ENCODE results near the gene HYAL2. TPM values are rescaled to one million over a fixed set of nuclear protein-coding genes. Genes with fewer than 3 reads are reported as not detected.

Gene HYAL2
- total and polyA plus RNA-seq, 9 of the 15 experiments (the other 6 are each of a cell fraction or from before 2014, with no cell fraction given) = 0.36 to 22.7 (median 11.4) TPM; not detected in 1

DNA sequence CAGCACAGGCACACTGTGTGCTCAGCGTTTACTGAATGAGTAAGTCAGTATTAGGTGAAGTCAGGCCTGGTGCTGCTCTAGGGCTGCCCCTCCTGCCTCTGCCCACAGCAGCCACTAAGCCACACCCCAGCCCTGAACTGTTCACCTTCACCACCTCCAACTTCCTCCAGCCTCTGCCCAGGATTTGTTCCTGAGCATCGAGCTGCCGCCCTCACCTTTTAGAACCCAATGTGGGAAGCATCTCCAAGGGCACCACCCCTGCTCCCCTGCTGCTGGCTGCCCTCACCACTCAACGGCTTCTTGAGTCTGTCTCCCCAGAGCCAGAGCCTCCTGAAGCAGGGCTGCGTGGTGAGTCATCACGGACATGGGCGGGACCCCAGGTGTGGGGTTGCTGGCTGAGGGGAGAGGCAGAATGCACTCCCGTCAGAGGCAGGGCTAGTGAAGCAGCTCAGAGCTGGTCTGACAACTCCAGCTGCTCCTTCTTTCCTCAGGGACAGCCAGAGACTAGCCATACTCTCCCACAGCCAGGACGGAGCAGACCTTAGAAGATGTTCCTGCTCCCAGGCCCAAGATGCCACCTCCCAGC lies 5.8 kb downstream of the HYAL2 start (continued):
- TF ChIP-seq, protein P1, sequence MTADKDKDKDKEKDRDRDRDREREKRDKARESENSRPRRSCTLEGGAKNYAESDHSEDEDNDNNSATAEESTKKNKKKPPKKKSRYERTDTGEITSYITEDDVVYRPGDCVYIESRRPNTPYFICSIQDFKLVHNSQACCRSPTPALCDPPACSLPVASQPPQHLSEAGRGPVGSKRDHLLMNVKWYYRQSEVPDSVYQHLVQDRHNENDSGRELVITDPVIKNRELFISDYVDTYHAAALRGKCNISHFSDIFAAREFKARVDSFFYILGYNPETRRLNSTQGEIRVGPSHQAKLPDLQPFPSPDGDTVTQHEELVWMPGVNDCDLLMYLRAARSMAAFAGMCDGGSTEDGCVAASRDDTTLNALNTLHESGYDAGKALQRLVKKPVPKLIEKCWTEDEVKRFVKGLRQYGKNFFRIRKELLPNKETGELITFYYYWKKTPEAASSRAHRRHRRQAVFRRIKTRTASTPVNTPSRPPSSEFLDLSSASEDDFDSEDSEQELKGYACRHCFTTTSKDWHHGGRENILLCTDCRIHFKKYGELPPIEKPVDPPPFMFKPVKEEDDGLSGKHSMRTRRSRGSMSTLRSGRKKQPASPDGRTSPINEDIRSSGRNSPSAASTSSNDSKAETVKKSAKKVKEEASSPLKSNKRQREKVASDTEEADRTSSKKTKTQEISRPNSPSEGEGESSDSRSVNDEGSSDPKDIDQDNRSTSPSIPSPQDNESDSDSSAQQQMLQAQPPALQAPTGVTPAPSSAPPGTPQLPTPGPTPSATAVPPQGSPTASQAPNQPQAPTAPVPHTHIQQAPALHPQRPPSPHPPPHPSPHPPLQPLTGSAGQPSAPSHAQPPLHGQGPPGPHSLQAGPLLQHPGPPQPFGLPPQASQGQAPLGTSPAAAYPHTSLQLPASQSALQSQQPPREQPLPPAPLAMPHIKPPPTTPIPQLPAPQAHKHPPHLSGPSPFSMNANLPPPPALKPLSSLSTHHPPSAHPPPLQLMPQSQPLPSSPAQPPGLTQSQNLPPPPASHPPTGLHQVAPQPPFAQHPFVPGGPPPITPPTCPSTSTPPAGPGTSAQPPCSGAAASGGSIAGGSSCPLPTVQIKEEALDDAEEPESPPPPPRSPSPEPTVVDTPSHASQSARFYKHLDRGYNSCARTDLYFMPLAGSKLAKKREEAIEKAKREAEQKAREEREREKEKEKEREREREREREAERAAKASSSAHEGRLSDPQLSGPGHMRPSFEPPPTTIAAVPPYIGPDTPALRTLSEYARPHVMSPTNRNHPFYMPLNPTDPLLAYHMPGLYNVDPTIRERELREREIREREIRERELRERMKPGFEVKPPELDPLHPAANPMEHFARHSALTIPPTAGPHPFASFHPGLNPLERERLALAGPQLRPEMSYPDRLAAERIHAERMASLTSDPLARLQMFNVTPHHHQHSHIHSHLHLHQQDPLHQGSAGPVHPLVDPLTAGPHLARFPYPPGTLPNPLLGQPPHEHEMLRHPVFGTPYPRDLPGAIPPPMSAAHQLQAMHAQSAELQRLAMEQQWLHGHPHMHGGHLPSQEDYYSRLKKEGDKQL (CRISPR knock-in tag; IDR thresholded peaks at IDR 0.05; ENCODE audit: borderline replicate concordance) = no peak
- TF ChIP-seq, protein P2, sequence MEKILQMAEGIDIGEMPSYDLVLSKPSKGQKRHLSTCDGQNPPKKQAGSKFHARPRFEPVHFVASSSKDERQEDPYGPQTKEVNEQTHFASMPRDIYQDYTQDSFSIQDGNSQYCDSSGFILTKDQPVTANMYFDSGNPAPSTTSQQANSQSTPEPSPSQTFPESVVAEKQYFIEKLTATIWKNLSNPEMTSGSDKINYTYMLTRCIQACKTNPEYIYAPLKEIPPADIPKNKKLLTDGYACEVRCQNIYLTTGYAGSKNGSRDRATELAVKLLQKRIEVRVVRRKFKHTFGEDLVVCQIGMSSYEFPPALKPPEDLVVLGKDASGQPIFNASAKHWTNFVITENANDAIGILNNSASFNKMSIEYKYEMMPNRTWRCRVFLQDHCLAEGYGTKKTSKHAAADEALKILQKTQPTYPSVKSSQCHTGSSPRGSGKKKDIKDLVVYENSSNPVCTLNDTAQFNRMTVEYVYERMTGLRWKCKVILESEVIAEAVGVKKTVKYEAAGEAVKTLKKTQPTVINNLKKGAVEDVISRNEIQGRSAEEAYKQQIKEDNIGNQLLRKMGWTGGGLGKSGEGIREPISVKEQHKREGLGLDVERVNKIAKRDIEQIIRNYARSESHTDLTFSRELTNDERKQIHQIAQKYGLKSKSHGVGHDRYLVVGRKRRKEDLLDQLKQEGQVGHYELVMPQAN (IDR thresholded peaks at IDR 0.05; ENCODE audit: borderline replicate concordance) = no peak
- TF ChIP-seq MYNN (IDR thresholded peaks at IDR 0.05) (0 out of 2 replicates have a peak, but pooled peaks have one; percentile 22), MYNN (CRISPR knock-in tag; IDR thresholded peaks at IDR 0.05) (no peak), MAZ (CRISPR knock-in tag; conservative IDR thresholded peaks at IDR 0.05 in 1 of 2, IDR thresholded peaks at IDR 0.05 in 1 of 2) (no peak), SIN3B (IDR thresholded peaks at IDR 0.05; ENCODE audit: low read depth) (no peak), XRCC4 (IDR thresholded peaks at IDR 0.05; ENCODE audit: extremely low read depth, insufficient read depth, insufficient read length) (no peak), ETV1 (tag; conservative IDR thresholded peaks at IDR 0.05; ENCODE audit: low read depth) (no peak), COPS2 (conservative IDR thresholded peaks at IDR 0.05) (no peak), ASH1L (IDR thresholded peaks at IDR 0.05; ENCODE audit: borderline replicate concordance, low read depth, partially characterized antibody) (no peak), EWSR1 (IDR thresholded peaks at IDR 0.05; ENCODE audit: borderline replicate concordance, low read depth, partially characterized antibody) (no peak), KLF16 (IDR thresholded peaks at IDR 0.05) (no peak)
- TF ChIP-seq, protein P3, sequence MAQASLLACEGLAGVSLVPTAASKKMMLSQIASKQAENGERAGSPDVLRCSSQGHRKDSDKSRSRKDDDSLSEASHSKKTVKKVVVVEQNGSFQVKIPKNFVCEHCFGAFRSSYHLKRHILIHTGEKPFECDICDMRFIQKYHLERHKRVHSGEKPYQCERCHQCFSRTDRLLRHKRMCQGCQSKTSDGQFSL (CRISPR knock-in tag; IDR thresholded peaks at IDR 0.05) = no peak
- TF ChIP-seq, protein P3 (tag; IDR thresholded peaks at IDR 0.05) = no peak
- TF ChIP-seq, protein P4, sequence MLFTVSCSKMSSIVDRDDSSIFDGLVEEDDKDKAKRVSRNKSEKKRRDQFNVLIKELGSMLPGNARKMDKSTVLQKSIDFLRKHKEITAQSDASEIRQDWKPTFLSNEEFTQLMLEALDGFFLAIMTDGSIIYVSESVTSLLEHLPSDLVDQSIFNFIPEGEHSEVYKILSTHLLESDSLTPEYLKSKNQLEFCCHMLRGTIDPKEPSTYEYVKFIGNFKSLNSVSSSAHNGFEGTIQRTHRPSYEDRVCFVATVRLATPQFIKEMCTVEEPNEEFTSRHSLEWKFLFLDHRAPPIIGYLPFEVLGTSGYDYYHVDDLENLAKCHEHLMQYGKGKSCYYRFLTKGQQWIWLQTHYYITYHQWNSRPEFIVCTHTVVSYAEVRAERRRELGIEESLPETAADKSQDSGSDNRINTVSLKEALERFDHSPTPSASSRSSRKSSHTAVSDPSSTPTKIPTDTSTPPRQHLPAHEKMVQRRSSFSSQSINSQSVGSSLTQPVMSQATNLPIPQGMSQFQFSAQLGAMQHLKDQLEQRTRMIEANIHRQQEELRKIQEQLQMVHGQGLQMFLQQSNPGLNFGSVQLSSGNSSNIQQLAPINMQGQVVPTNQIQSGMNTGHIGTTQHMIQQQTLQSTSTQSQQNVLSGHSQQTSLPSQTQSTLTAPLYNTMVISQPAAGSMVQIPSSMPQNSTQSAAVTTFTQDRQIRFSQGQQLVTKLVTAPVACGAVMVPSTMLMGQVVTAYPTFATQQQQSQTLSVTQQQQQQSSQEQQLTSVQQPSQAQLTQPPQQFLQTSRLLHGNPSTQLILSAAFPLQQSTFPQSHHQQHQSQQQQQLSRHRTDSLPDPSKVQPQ (CRISPR knock-in tag; IDR thresholded peaks at IDR 0.05; ENCODE audit: borderline replicate concordance) = no peak
- TF ChIP-seq, protein P5, sequence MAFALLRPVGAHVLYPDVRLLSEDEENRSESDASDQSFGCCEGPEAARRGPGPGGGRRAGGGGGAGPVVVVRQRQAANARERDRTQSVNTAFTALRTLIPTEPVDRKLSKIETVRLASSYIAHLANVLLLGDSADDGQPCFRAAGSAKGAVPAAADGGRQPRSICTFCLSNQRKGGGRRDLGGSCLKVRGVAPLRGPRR (CRISPR knock-in tag; IDR thresholded peaks at IDR 0.05) = no peak
